CD14-positive monocyte (primary cell): ENCODE results near the gene COPE. TPM values are rescaled to one million over a fixed set of nuclear protein-coding genes. Genes with fewer than 3 reads are reported as not detected.

Source experiments
- DNase-seq, 3 donors: peaks; one replicate each; pipeline ENCODE4 v3.0.0-alpha.2; 2011 to 2022
- H2AFZ ChIP-seq: 2 replicates; pipeline ENCODE4 v1.6.0; 2012; ENCODE audit warnings: mild to moderate bottlenecking, low read depth, low read length, inconsistent platforms; ENCODE audit not compliant: insufficient read depth, poor library complexity, severe bottlenecking
- H3K27ac ChIP-seq, 2 donors: 1 replicate in 1 of 2; 2 replicates in 1 of 2; pipeline ENCODE4 v1.5.1; 2012 to 2013; ENCODE audit warnings: low read length in 2 of 2, control low read depth in 1 of 2, inconsistent platforms in 1 of 2, low read depth in 1 of 2, mild to moderate bottlenecking in 1 of 2
- H3K27me3 ChIP-seq, 2 donors: one replicate each; pipeline versions ENCODE4 v1.6.0 to v1.6.1; 2011 to 2013; ENCODE audit warnings: low read length in 2 of 2; ENCODE audit not compliant: control insufficient read depth in 2 of 2, insufficient read depth in 2 of 2
- H3K36me3 ChIP-seq, 2 donors: replicated peaks in 1 of 2; 1 replicate in 1 of 2; 2 replicates in 1 of 2; pipeline versions ENCODE4 v1.5.1 to v1.6.1; 2012 to 2013; ENCODE audit warnings: low read length in 2 of 2, control low read depth in 1 of 2, inconsistent platforms in 1 of 2, mild to moderate bottlenecking in 1 of 2; ENCODE audit not compliant: insufficient read depth in 2 of 2, control insufficient read depth in 1 of 2
- H3K4me1 ChIP-seq, 2 donors: 1 replicate in 1 of 2; 2 replicates in 1 of 2; pipeline versions ENCODE4 v1.5.1 to v1.6.1; 2012 to 2013; ENCODE audit warnings: low read length in 2 of 2, control low read depth in 1 of 2, inconsistent platforms in 1 of 2, mild to moderate bottlenecking in 1 of 2, moderate library complexity in 1 of 2; ENCODE audit not compliant: insufficient read depth in 2 of 2, control insufficient read depth in 1 of 2
- H3K4me2 ChIP-seq: replicated peaks from 2 replicates; pipeline ENCODE3; 2012; ENCODE audit warnings: low read length, moderate library complexity, mild to moderate bottlenecking; ENCODE audit not compliant: poor library complexity, severe bottlenecking; ENCODE audit errors: extremely low read depth
- H3K4me3 ChIP-seq, 3 experiments: fragments of 200-600 bp in 1 of 3; sonication (generic) in 1 of 3; replicated peaks in 1 of 3; 1 replicate in 2 of 3; 2 replicates in 1 of 3; pipeline ENCODE4 v1.5.1; 2011 to 2013; ENCODE audit warnings: low read length in 3 of 3, mild to moderate bottlenecking in 3 of 3, control low read depth in 2 of 3, low read depth in 2 of 3, inconsistent platforms in 1 of 3, moderate library complexity in 1 of 3
- H3K79me2 ChIP-seq: 2 replicates; pipeline ENCODE4 v1.6.0; 2012; ENCODE audit warnings: mild to moderate bottlenecking, control low read depth, inconsistent platforms, low read length, moderate library complexity; ENCODE audit not compliant: insufficient read depth
- H3K9ac ChIP-seq: 2 replicates; pipeline ENCODE4 v1.6.0; 2017; ENCODE audit warnings: low read length, mild to moderate bottlenecking; ENCODE audit not compliant: insufficient read depth, poor library complexity, severe bottlenecking
- H3K9me3 ChIP-seq, 2 donors: replicated peaks in 1 of 2; 1 replicate in 1 of 2; 2 replicates in 1 of 2; pipeline versions ENCODE4 v1.5.1 to v1.6.1; 2012 to 2013; ENCODE audit warnings: low read length in 2 of 2, control low read depth in 1 of 2; ENCODE audit not compliant: control insufficient read depth in 1 of 2, insufficient read depth in 1 of 2
- H4K20me1 ChIP-seq: 2 replicates; pipeline ENCODE4 v1.6.0; 2012; ENCODE audit warnings: mild to moderate bottlenecking, low read length, control low read depth, moderate library complexity; ENCODE audit not compliant: insufficient read depth
- H3K27ac Mint-ChIP-seq, 7 donors: one replicate each; pipeline ENCODE4 v1.8.0; 2020; ENCODE audit warnings: mild to moderate bottlenecking in 7 of 7, mixed read lengths in 7 of 7, moderate library complexity in 6 of 7, inconsistent platforms in 2 of 7
- H3K27me3 Mint-ChIP-seq, 3 donors: one replicate each; pipeline ENCODE4 v1.8.0; 2021 to 2022; ENCODE audit warnings: low read depth in 3 of 3, mild to moderate bottlenecking in 3 of 3, mixed read lengths in 3 of 3, moderate library complexity in 3 of 3, inconsistent platforms in 1 of 3
- H3K36me3 Mint-ChIP-seq, 2 donors: one replicate each; pipeline ENCODE4 v1.8.0; 2020; ENCODE audit warnings: mixed read lengths in 2 of 2, inconsistent platforms in 1 of 2, mild to moderate bottlenecking in 1 of 2
- H3K4me1 Mint-ChIP-seq: one replicate; pipeline ENCODE4 v1.8.0; 2020; ENCODE audit warnings: mild to moderate bottlenecking, mixed read lengths
- H3K4me3 Mint-ChIP-seq, 2 donors: one replicate each; pipeline ENCODE4 v1.8.0; 2020; ENCODE audit warnings: mild to moderate bottlenecking in 2 of 2, mixed read lengths in 2 of 2, moderate library complexity in 1 of 2
- H3K9me3 Mint-ChIP-seq, 7 donors: one replicate each; pipeline ENCODE4 v1.8.0; 2020 to 2022; ENCODE audit warnings: mixed read lengths in 7 of 7, mild to moderate bottlenecking in 6 of 7, moderate library complexity in 6 of 7, inconsistent platforms in 2 of 7
- CTCF ChIP-seq: fragments of 200-600 bp; IDR thresholded peaks from one replicate; pipeline ENCODE4 v1.8.0; 2022; ENCODE audit warnings: antibody characterized with exemption, mild to moderate bottlenecking
- WGBS: methylation state at CpG from one replicate; pipeline ENCODE4 v1.1.5; 2013; ENCODE audit warnings: missing lambda C conversion rate; ENCODE audit not compliant: insufficient coverage; 5-methylcytosine and 5-hydroxymethylcytosine counted together
- intact Hi-C, 2 donors: fragments of 100-400 bp; cut with micrococcal nuclease; formaldehyde crosslinking; loops; one replicate each; pipeline versions ENCODE4 v1.15.0 to v1.15.1; 2023
- polyA plus RNA-seq, 3 donors: library from polyadenylated mRNA; depleted of rRNA in 1 of 3; unstranded in 2 of 3; stranded (reverse) in 1 of 3; fragments of 300-500 nt in 2 of 3; fragments of >200 nt in 1 of 3; fragmentation: Illumina TruSeq in 2 of 3; gene quantifications; 1 replicate in 2 of 3; 2 replicates in 1 of 3; pipeline ENCODE4 v1.2.3, GENCODE V29; 2012 to 2021

The COPE gene
- polyA plus RNA-seq, 3 donors = 331 to 345 (median 345) TPM

GRCh38 chr19:18906605-18907519, 12.3 kb downstream of the COPE start:
- Histone ChIP-seq H3K4me1 (no peaks in the 10 kb centered on the region), H3K4me3 (no peak overlapping the region), H3K27ac (no peak overlapping the region), H3K4me2 (no peak overlapping the region), H3K79me2 (peaks cover 8% of the 10 kb centered on the region), H2AFZ (no peak overlapping the region), H4K20me1 (peaks cover 64% of the 10 kb centered on the region), H3K9ac (no peak overlapping the region), H3K9me3 (no peaks in the 10 kb centered on the region), H3K36me3 (peaks cover 79 to 87% of the 10 kb centered on the region in 2 donors), H3K27me3 (no peaks in the 10 kb centered on the region)
- DNase-seq = no peak
- Mint-ChIP-seq H3K4me1 (no peaks in the 10 kb centered on the region), H3K27ac (no peak overlapping the region), H3K4me3 (no peak overlapping the region), H3K27me3 (no peaks in the 10 kb centered on the region), H3K36me3 (peaks cover 47 to 89% of the 10 kb centered on the region in 2 donors), H3K9me3 (peaks cover 0 to 4% (median 0%) of the 10 kb centered on the region in 7 donors)
- intact Hi-C loops = no loop called here
- no peak for TF ChIP-seq CTCF
- WGBS = 99% methylated on average over 33 of the region's 36 CpGs

- Histone ChIP-seq H3K9me3 (no peaks in the 10 kb centered on the region), H3K4me2 (no peak overlapping the region), H3K4me1 (no peaks in the 10 kb centered on the region), H2AFZ (no peak overlapping the region), H3K27me3 (no peaks in the 10 kb centered on the region), H3K36me3 (peaks cover 83 to 90% of the 10 kb centered on the region in 2 donors), H4K20me1 (peaks cover 67% of the 10 kb centered on the region), H3K4me3 (no peak overlapping the region), H3K9ac (no peak overlapping the region), H3K79me2 (peaks cover 3% of the 10 kb centered on the region), H3K27ac (no peak overlapping the region)
- intact Hi-C loops = no loop called here
- no peak overlapping the region for H3K4me3 Mint-ChIP-seq
- H3K27ac Mint-ChIP-seq = peak overlapping the region in 1 of 7 donors; percentile 61
- peaks cover 0 to 4% (median 0%) of the 10 kb centered on the region in 7 donors for H3K9me3 Mint-ChIP-seq
- H3K4me1 Mint-ChIP-seq = no peaks in the 10 kb centered on the region
- 92% methylated on average over 19 of the region's 26 CpGs for WGBS
- DNase-seq = no peak
- H3K36me3 Mint-ChIP-seq = peaks cover 52 to 90% of the 10 kb centered on the region in 2 donors
- no peaks in the 10 kb centered on the region for H3K27me3 Mint-ChIP-seq
- TF ChIP-seq CTCF = no peak
Observed at GRCh38 chr19:18905513-18906236, 13.5 kb downstream of the COPE start.
